Ovary (tissue), 9 donors: ENCODE results near the gene PLPP3. TPM values are rescaled to one million over a fixed set of nuclear protein-coding genes. Genes with fewer than 3 reads are reported as not detected.

Experiments used
- DNase-seq, 5 donors: peaks; one replicate each; pipeline ENCODE4 v3.0.0-alpha.2; 2019 to 2020
- H3K27ac ChIP-seq, 2 donors: fragments of 200-600 bp; one replicate each; pipeline versions ENCODE4 v1.5.1 to v1.8.0; 2019 to 2022
- H3K27me3 ChIP-seq: fragments of 200-600 bp; one replicate; pipeline ENCODE4 v1.8.0; 2022
- H3K36me3 ChIP-seq: fragments of 200-600 bp; sonication (generic); one replicate; pipeline ENCODE4 v1.5.1; 2019
- H3K4me1 ChIP-seq: one replicate; pipeline ENCODE4 v1.8.1; 2013; ENCODE audit warnings: mild to moderate bottlenecking, moderate library complexity; ENCODE audit not compliant: insufficient read depth
- H3K4me3 ChIP-seq: fragments of 200-600 bp; sonication (generic); one replicate; pipeline ENCODE4 v1.5.1; 2017
- H3K9me3 ChIP-seq, 2 donors: fragments of 200-600 bp in 1 of 2; sonication (generic) in 1 of 2; one replicate each; pipeline versions ENCODE4 v1.5.1 to v1.8.1; 2013 to 2019; ENCODE audit warnings: mild to moderate bottlenecking in 1 of 2, moderate library complexity in 1 of 2
- EP300 ChIP-seq: sonication (generic); formaldehyde crosslinking; IDR thresholded peaks from one replicate; pipeline ENCODE4 v1.6.1; 2017; ENCODE audit warnings: antibody characterized with exemption
- POLR2A ChIP-seq: fragments of 450-650 bp; IDR thresholded peaks from one replicate; pipeline ENCODE4 v1.6.1; 2017; ENCODE audit warnings: antibody characterized with exemption, mild to moderate bottlenecking, moderate library complexity
- WGBS, 3 donors: extraction: QIAGEN DNeasy Blood & Tissue Kit in 1 of 3; methylation state at CpG; one replicate each; pipeline versions ENCODE4 v1.1.5 to v1.1.7; 2013 to 2017; 5-methylcytosine and 5-hydroxymethylcytosine counted together
- intact Hi-C, 4 donors: fragments of 100-400 bp; cut with DNase I; formaldehyde crosslinking; loops; one replicate each; pipeline versions ENCODE4 v1.11.0 to v1.15.1; 2022 to 2023
- polyA plus RNA-seq, 2 donors: library from polyadenylated mRNA; stranded (reverse); fragments of 200-250 nt in 1 of 2; fragments of 350-450 nt in 1 of 2; fragmentation: Illumina TruSeq in 1 of 2; extraction: RNeasy Lipid Tissue Mini Kit (QIAGEN cat#74804) in 1 of 2; gene quantifications; one replicate each; pipeline ENCODE4 v1.2.3, GENCODE V29; 2013 to 2014
- total RNA-seq, 7 donors: library from RNA; depleted of rRNA in 2 of 7; stranded (reverse); fragments of >200 nt in 2 of 7; fragmentation: NEBNext Ultra II Directional in 3 of 7; extraction: Animal tissue kit (Norgen Biotek cat#: 25700) in 3 of 7; gene quantifications; one replicate each; pipeline versions ENCODE4 v1.1.0 to v1.2.4, GENCODE V29; 2016 to 2023
- TF ChIP-seq, protein P1 (sequence below), 3 donors: fragments of 450-650 bp in 2 of 3; fragments of 200-600 bp in 1 of 3; IDR thresholded peaks; one replicate each; pipeline versions ENCODE4 v1.5.1 to v1.8.0; 2016 to 2022; ENCODE audit warnings: antibody characterized with exemption in 3 of 3, mild to moderate bottlenecking in 1 of 3
- donor health status: DM: no; HTN: no; CAD: no; lungs with moderate emphysema.
- donor health status: DM: no; HTN: no; CAD: no.
- donor health status: Bipolar disorder and iron deficiency.
- donor health status: DM: yes; HTN: yes; CAD: no.
- donor health status: DM: no; HTN: no; CAD: no.
- donor health status: DM: yes; HTN: yes; CAD: no.

The PLPP3 gene
- total and polyA plus RNA-seq, 9 donors, result 51.4 to 188 (median 125) TPM

DNA sequence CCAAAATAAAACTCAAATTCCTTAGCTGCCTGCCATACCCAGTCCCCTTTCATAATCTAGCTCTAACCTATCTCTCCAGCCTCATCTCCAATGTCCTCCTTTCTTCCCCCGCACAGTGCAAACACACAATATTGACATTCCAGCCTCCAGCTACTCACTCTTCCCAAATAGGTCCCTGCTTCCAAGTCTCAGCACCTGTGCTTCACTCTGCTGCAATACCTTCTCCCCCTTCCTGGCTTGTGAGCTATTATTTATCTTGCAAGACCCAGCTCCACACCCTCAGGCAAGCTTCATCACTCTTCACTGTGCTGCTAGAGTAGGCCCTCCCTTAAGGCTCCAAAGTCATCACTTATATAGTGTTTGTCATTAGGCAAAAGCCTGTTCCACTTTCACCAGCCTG, 9.7 kb downstream of the PLPP3 start:
- intact Hi-C loops, result loop anchor here (5.0 to 10.0 kb wide), 6 partner anchors 45 to 1195 kb away; no protein-coding TSS in a partner anchor
- Histone ChIP-seq H3K4me3 (no peak overlapping the region), H3K36me3 (no peaks in the 10 kb centered on the region), H3K27me3 (no peaks in the 10 kb centered on the region), H3K27ac (no peak overlapping the region), H3K4me1 (peaks cover 26% of the 10 kb centered on the region), H3K9me3 (no peaks in the 10 kb centered on the region)
- 28 to 51% (median 41%) methylated on average over 1 of the region's 1 CpG for WGBS, 3 donors
- DNase-seq, result no peak
- TF ChIP-seq, protein P1, sequence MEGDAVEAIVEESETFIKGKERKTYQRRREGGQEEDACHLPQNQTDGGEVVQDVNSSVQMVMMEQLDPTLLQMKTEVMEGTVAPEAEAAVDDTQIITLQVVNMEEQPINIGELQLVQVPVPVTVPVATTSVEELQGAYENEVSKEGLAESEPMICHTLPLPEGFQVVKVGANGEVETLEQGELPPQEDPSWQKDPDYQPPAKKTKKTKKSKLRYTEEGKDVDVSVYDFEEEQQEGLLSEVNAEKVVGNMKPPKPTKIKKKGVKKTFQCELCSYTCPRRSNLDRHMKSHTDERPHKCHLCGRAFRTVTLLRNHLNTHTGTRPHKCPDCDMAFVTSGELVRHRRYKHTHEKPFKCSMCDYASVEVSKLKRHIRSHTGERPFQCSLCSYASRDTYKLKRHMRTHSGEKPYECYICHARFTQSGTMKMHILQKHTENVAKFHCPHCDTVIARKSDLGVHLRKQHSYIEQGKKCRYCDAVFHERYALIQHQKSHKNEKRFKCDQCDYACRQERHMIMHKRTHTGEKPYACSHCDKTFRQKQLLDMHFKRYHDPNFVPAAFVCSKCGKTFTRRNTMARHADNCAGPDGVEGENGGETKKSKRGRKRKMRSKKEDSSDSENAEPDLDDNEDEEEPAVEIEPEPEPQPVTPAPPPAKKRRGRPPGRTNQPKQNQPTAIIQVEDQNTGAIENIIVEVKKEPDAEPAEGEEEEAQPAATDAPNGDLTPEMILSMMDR (IDR thresholded peaks at IDR 0.05), result no peak
- TF ChIP-seq POLR2A (no peak), EP300 (no peak)

DNA sequence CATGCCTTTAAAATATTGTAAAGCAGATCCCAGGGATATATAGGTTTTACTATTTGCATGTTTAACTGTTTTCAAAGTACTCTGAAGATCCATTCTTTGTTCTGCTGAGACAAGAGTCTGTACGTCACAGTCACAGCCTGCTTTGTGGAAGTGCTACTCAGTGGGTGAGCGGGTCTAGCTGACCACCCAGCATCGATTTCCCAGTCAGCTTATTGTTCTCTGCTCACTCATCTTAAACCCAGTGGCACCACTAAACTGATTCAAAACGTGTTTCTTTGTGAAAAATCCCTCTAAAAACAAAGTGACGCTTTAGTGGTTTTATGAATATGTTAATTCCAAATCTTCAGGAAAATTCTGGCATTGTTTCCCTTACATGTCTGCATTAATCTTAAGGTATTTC, 12.4 kb downstream of the PLPP3 start:
- Histone ChIP-seq H3K36me3 (no peaks in the 10 kb centered on the region), H3K27ac (no peak overlapping the region), H3K4me3 (no peak overlapping the region), H3K9me3 (no peaks in the 10 kb centered on the region), H3K4me1 (peaks cover 29% of the 10 kb centered on the region), H3K27me3 (no peaks in the 10 kb centered on the region)
- no peak for DNase-seq
- no peak for TF ChIP-seq EP300
- TF ChIP-seq, protein P1 (IDR thresholded peaks at IDR 0.05), result no peak
- TF ChIP-seq POLR2A, result no peak
- WGBS, 3 donors, result 83 to 90% (median 85%) methylated on average over 5 of the region's 5 CpGs
- intact Hi-C loops, result no loop called here

GRCh38 chr1:56566061-56566744, 13.2 kb downstream of the PLPP3 start:
- no peaks in the 10 kb centered on the region for H3K27me3 ChIP-seq
- H3K27ac ChIP-seq, result no peak overlapping the region
- no peaks in the 10 kb centered on the region for H3K36me3 ChIP-seq
- intact Hi-C loops, result no loop called here
- WGBS, 3 donors, result 86 to 91% (median 87%) methylated on average over 9 of the region's 9 CpGs
- H3K4me3 ChIP-seq, result no peak overlapping the region
- DNase-seq, result no peak
- peaks cover 27% of the 10 kb centered on the region for H3K4me1 ChIP-seq
- TF ChIP-seq EP300 (no peak), POLR2A (no peak)
- TF ChIP-seq, protein P1 (IDR thresholded peaks at IDR 0.05), result no peak
- no peaks in the 10 kb centered on the region for H3K9me3 ChIP-seq

- Histone ChIP-seq H3K4me3 (no peak overlapping the region), H3K27me3 (no peaks in the 10 kb centered on the region), H3K27ac (no peak overlapping the region), H3K4me1 (peaks cover 22% of the 10 kb centered on the region), H3K36me3 (no peaks in the 10 kb centered on the region), H3K9me3 (no peaks in the 10 kb centered on the region)
- DNase-seq, result no peak
- intact Hi-C loops, result no loop called here
- WGBS, 3 donors, result 73 to 89% (median 85%) methylated on average over 2 of the region's 2 CpGs
- TF ChIP-seq, protein P1 (IDR thresholded peaks at IDR 0.05), result no peak
- TF ChIP-seq POLR2A, result no peak
- TF ChIP-seq EP300, result no peak
Observed at GRCh38 chr1:56564615-56565014, 14.7 kb downstream of the PLPP3 start.
